Measurements from ENCODE around the gene CRKL. TPM values are rescaled to one million over a fixed set of nuclear protein-coding genes. Genes with fewer than 3 reads are reported as not detected.
"Not testable (repeated sequence)": the region's sequence is repeated elsewhere in the genome, so short reads cannot be mapped to it uniquely, and the experiment has no call there.

CRKL gene
- total and polyA plus RNA-seq, 11 donors, result 22.4 to 64.2 (median 52.9) TPM

GRCh38 chr22:20904980-20905355 is 12.2 kb upstream of the CRKL start:
- intact Hi-C loops (cut with DNase I), result no loop called here

GRCh38 chr22:20905415-20906386 is 11.5 kb upstream of the CRKL start:
- Histone ChIP-seq H3K27ac (no peak overlapping the region), H3K4me3 (no peak overlapping the region), H3K36me3 (no peaks in the 10 kb centered on the region), H3K27me3 (no peaks in the 10 kb centered on the region), H3K9me3 (no peaks in the 10 kb centered on the region), H3K4me1 (peaks cover 0 to 13% (median 0%) of the 10 kb centered on the region in 12 donors)
- intact Hi-C loops (cut with DNase I), result no loop called here
- no peak for DNase-seq
- ATAC-seq, result no peak
- TF ChIP-seq CTCF (IDR thresholded peaks at IDR 0.05) (no peak), POLR2A (IDR thresholded peaks at IDR 0.05) (no peak)
- 68 to 89% (median 75%) methylated on average over 4 of the region's 4 CpGs for WGBS, 4 donors

More at GRCh38 chr22:20904980-20905355, 12.2 kb upstream of the CRKL start:
- 67 to 77% (median 74%) methylated on average over 3 of the region's 3 CpGs for WGBS, 4 donors
- TF ChIP-seq POLR2A (IDR thresholded peaks at IDR 0.05) (no peak), CTCF (IDR thresholded peaks at IDR 0.05) (no peak)
- ATAC-seq (no peak), DNase-seq (no peak)
- Histone ChIP-seq H3K4me1 (peaks cover 0 to 13% (median 0%) of the 10 kb centered on the region in 12 donors), H3K36me3 (no peaks in the 10 kb centered on the region), H3K4me3 (no peak overlapping the region), H3K27ac (no peak overlapping the region), H3K27me3 (no peaks in the 10 kb centered on the region), H3K9me3 (no peaks in the 10 kb centered on the region)

- Histone ChIP-seq H3K36me3 (no peaks in the 10 kb centered on the region), H3K27ac (no peak overlapping the region), H3K4me1 (peaks cover 0 to 13% (median 0%) of the 10 kb centered on the region in 12 donors), H3K27me3 (no peaks in the 10 kb centered on the region), H3K9me3 (no peaks in the 10 kb centered on the region), H3K4me3 (no peak overlapping the region)
- DNase-seq (no peak), ATAC-seq (no peak)
- TF ChIP-seq CTCF (IDR thresholded peaks at IDR 0.05) (no peak), POLR2A (IDR thresholded peaks at IDR 0.05) (no peak)
- intact Hi-C loops (cut with DNase I), result no loop called here
- 73 to 84% (median 82%) methylated on average over 3 of the region's 3 CpGs for WGBS, 4 donors
Observed at GRCh38 chr22:20906387-20906767, 10.8 kb upstream of the CRKL start.

GRCh38 chr22:20908717-20909116 is 8.5 kb upstream of the CRKL start:
- 94 to 95% (median 94%) methylated on average over 5 of the region's 5 CpGs for WGBS, 4 donors

More at GRCh38 chr22:20908717-20909116, 8.5 kb upstream of the CRKL start:
- H3K4me3 ChIP-seq; H3K27ac ChIP-seq; ATAC-seq; H3K9me3 ChIP-seq; H3K36me3 ChIP-seq; H3K27me3 ChIP-seq; DNase-seq; intact Hi-C loops (cut with DNase I): not testable (repeated sequence)
- peaks cover 0 to 13% (median 0%) of the 10 kb centered on the region in 12 donors for H3K4me1 ChIP-seq

Data from heart left ventricle (tissue), 16 donors.